Central memory CD8-positive, alpha-beta T cell (primary cell): ENCODE data around the gene BICDL1.

Experiments
- ATAC-seq: fragments of 150-1000 bp; cut with Tn5 transposase; replicated peaks from 2 replicates; pipeline ENCODE4 v1.10.0; 2022; ENCODE audit warnings: mild to moderate bottlenecking, moderate FRiP score, moderate number of reproducible peaks; ENCODE audit not compliant: poor library complexity, severe bottlenecking; ENCODE audit errors: extremely low read depth
- DNase-seq, 2 donors: peaks; one replicate each; pipeline ENCODE4 v3.0.0; 2021; ENCODE audit warnings: low spot score in 2 of 2
- H3K27ac Mint-ChIP-seq: one replicate; pipeline ENCODE4 v1.8.0; 2022; ENCODE audit warnings: low read depth, mild to moderate bottlenecking, moderate library complexity, mixed read lengths
- H3K27me3 Mint-ChIP-seq: one replicate; pipeline ENCODE4 v1.8.0; 2022; ENCODE audit warnings: mixed read lengths
- H3K36me3 Mint-ChIP-seq: one replicate; pipeline ENCODE4 v1.8.0; 2022; ENCODE audit warnings: mild to moderate bottlenecking, moderate library complexity, mixed read lengths; ENCODE audit not compliant: insufficient read depth
- H3K4me1 Mint-ChIP-seq: one replicate; pipeline ENCODE4 v1.8.0; 2022; ENCODE audit warnings: mixed read lengths
- H3K4me3 Mint-ChIP-seq: one replicate; pipeline ENCODE4 v1.8.0; 2022; ENCODE audit warnings: mild to moderate bottlenecking, moderate library complexity, mixed read lengths
- H3K9me3 Mint-ChIP-seq: one replicate; pipeline ENCODE4 v1.8.0; 2022; ENCODE audit warnings: mixed read lengths

BICDL1 gene

GRCh38 chr12:120062976-120063579 lies 74.0 kb downstream of the BICDL1 start:
- Mint-ChIP-seq H3K27ac (peak overlapping the region; percentile 19), H3K4me3 (no peak overlapping the region), H3K4me1 (peaks cover 13% of the 10 kb centered on the region), H3K36me3 (peaks cover 16% of the 10 kb centered on the region), H3K9me3 (no peaks in the 10 kb centered on the region), H3K27me3 (no peaks in the 10 kb centered on the region)
- no peak for ATAC-seq
- no peak for DNase-seq

- Mint-ChIP-seq H3K4me1 (peaks cover 13% of the 10 kb centered on the region), H3K27ac (no peak overlapping the region), H3K4me3 (no peak overlapping the region), H3K36me3 (peaks cover 19% of the 10 kb centered on the region), H3K9me3 (no peaks in the 10 kb centered on the region), H3K27me3 (no peaks in the 10 kb centered on the region)
- ATAC-seq (no peak), DNase-seq (no peak)
Observed at GRCh38 chr12:120064054-120064940, 75.3 kb downstream of the BICDL1 start.

- Mint-ChIP-seq H3K36me3 (peaks cover 19% of the 10 kb centered on the region), H3K9me3 (no peaks in the 10 kb centered on the region), H3K27ac (no peak overlapping the region), H3K4me3 (no peak overlapping the region), H3K4me1 (peaks cover 13% of the 10 kb centered on the region), H3K27me3 (no peaks in the 10 kb centered on the region)
- DNase-seq = no peak
- no peak for ATAC-seq
Observed at GRCh38 chr12:120065472-120065871, 76.4 kb downstream of the BICDL1 start.

GRCh38 chr12:120066341-120066740 lies 77.3 kb downstream of the BICDL1 start:
- no peak for DNase-seq
- H3K36me3 Mint-ChIP-seq = peaks cover 23% of the 10 kb centered on the region
- no peaks in the 10 kb centered on the region for H3K9me3 Mint-ChIP-seq
- H3K4me3 Mint-ChIP-seq = no peak overlapping the region
- no peaks in the 10 kb centered on the region for H3K27me3 Mint-ChIP-seq
- H3K27ac Mint-ChIP-seq = no peak overlapping the region
- peaks cover 13% of the 10 kb centered on the region for H3K4me1 Mint-ChIP-seq
- ATAC-seq = no peak

- no peak overlapping the region for H3K4me3 Mint-ChIP-seq
- H3K4me1 Mint-ChIP-seq = peaks cover 13% of the 10 kb centered on the region
- no peaks in the 10 kb centered on the region for H3K9me3 Mint-ChIP-seq
- H3K27me3 Mint-ChIP-seq = no peaks in the 10 kb centered on the region
- no peak for DNase-seq
- peak overlapping the region; percentile 51 for H3K27ac Mint-ChIP-seq
- H3K36me3 Mint-ChIP-seq = peaks cover 23% of the 10 kb centered on the region
- ATAC-seq = no peak
Observed at GRCh38 chr12:120067084-120067869, 78.2 kb downstream of the BICDL1 start.

- no peak for DNase-seq
- Mint-ChIP-seq H3K4me1 (peaks cover 13% of the 10 kb centered on the region), H3K9me3 (no peaks in the 10 kb centered on the region), H3K27ac (peak overlapping the region; percentile 51), H3K27me3 (no peaks in the 10 kb centered on the region), H3K36me3 (peaks cover 27% of the 10 kb centered on the region), H3K4me3 (no peak overlapping the region)
- ATAC-seq = no peak
Observed at GRCh38 chr12:120067901-120068300, 78.9 kb downstream of the BICDL1 start.

- Mint-ChIP-seq H3K27me3 (no peaks in the 10 kb centered on the region), H3K4me3 (no peak overlapping the region), H3K27ac (peak overlapping the region; percentile 38), H3K9me3 (no peaks in the 10 kb centered on the region), H3K4me1 (peaks cover 13% of the 10 kb centered on the region), H3K36me3 (peaks cover 31% of the 10 kb centered on the region)
- DNase-seq (no peak), ATAC-seq (no peak)
Observed at GRCh38 chr12:120069278-120069677, 80.2 kb downstream of the BICDL1 start.

GRCh38 chr12:120071493-120072020 lies 82.5 kb downstream of the BICDL1 start:
- Mint-ChIP-seq H3K9me3 (no peaks in the 10 kb centered on the region), H3K36me3 (peaks cover 36% of the 10 kb centered on the region), H3K27me3 (no peaks in the 10 kb centered on the region), H3K27ac (peak overlapping the region; percentile 53), H3K4me3 (no peak overlapping the region), H3K4me1 (peaks cover 8% of the 10 kb centered on the region)
- DNase-seq (no peak), ATAC-seq (no peak)

GRCh38 chr12:120072472-120073249 lies 83.6 kb downstream of the BICDL1 start:
- DNase-seq (no peak), ATAC-seq (no peak)
- Mint-ChIP-seq H3K4me1 (peaks cover 2% of the 10 kb centered on the region), H3K27me3 (no peaks in the 10 kb centered on the region), H3K9me3 (no peaks in the 10 kb centered on the region), H3K27ac (no peak overlapping the region), H3K36me3 (peaks cover 38% of the 10 kb centered on the region), H3K4me3 (no peak overlapping the region)

GRCh38 chr12:120075034-120075616 lies 86.1 kb downstream of the BICDL1 start:
- Mint-ChIP-seq H3K4me1 (no peaks in the 10 kb centered on the region), H3K27me3 (no peaks in the 10 kb centered on the region), H3K4me3 (no peak overlapping the region), H3K36me3 (peaks cover 40% of the 10 kb centered on the region), H3K9me3 (no peaks in the 10 kb centered on the region), H3K27ac (peak overlapping the region; percentile 55)
- no peak for DNase-seq
- ATAC-seq = no peak

GRCh38 chr12:120076651-120077050 lies 87.6 kb downstream of the BICDL1 start:
- no peaks in the 10 kb centered on the region for H3K9me3 Mint-ChIP-seq
- ATAC-seq = no peak
- DNase-seq = no peak
- peaks cover 41% of the 10 kb centered on the region for H3K36me3 Mint-ChIP-seq
- H3K27me3 Mint-ChIP-seq = no peaks in the 10 kb centered on the region
- H3K4me1 Mint-ChIP-seq = no peaks in the 10 kb centered on the region
- H3K27ac Mint-ChIP-seq = peak overlapping the region; percentile 19
- no peak overlapping the region for H3K4me3 Mint-ChIP-seq
